Panc1 (cell line): Measurements from ENCODE around the gene GRIK5. TPM values are rescaled to one million over a fixed set of nuclear protein-coding genes. Genes with fewer than 3 reads are reported as not detected.

Experiments
- ATAC-seq: fragments of 200-7000 bp; cut with Tn5 transposase; 2 replicates; pipeline ENCODE4 v1.9.1; 2020; ENCODE audit warnings: mild to moderate bottlenecking, moderate library complexity
- BruUV-seq: library from RNA; stranded (reverse); fragments of 400-500 nt; replicated peaks from 2 replicates; lab custom pipeline; 2021; lab: Mats Ljungman, UMichigan
- CTCF ChIA-PET: fragments of 300-600 bp; sonication (Branson Sonifier 250); formaldehyde crosslinking; loops from one replicate; lab custom pipeline; 2022; ENCODE audit warnings: antibody characterized with exemption; lab: Charles Lee
- POLR2A ChIA-PET: fragments of 300-600 bp; sonication (Branson Sonifier 250); formaldehyde crosslinking; loops from one replicate; lab custom pipeline; 2022; ENCODE audit warnings: antibody characterized with exemption; lab: Charles Lee
- DNase-seq: peaks from one replicate; pipeline ENCODE4 v3.0.0-alpha.2; 2010; ENCODE audit warnings: low read depth, low spot score
- H3K27ac ChIP-seq: 2 replicates; pipeline ENCODE4 v1.5.1; 2011; ENCODE audit warnings: mild to moderate bottlenecking, low read length, inconsistent platforms
- H3K27me3 ChIP-seq: fragments of 200-500 bp; sonication (Bioruptor generic); 2 replicates; pipeline ENCODE4 v1.6.0; 2014; ENCODE audit warnings: low read length, inconsistent platforms; ENCODE audit not compliant: control insufficient read depth, insufficient read depth
- H3K36me3 ChIP-seq: fragments of 200-500 bp; sonication (Bioruptor generic); 2 replicates; pipeline ENCODE4 v1.5.1; 2014; ENCODE audit warnings: inconsistent platforms, mild to moderate bottlenecking, low read length, moderate library complexity; ENCODE audit not compliant: control insufficient read depth, insufficient read depth
- H3K4me1 ChIP-seq: 2 replicates; pipeline ENCODE4 v1.5.1; 2011; ENCODE audit warnings: inconsistent platforms, mild to moderate bottlenecking, low read length, moderate library complexity; ENCODE audit not compliant: control insufficient read depth, insufficient read depth
- H3K4me3 ChIP-seq, 2 experiments: 2 replicates each; pipeline ENCODE4 v1.5.1; 2011 to 2012; ENCODE audit warnings: low read depth in 2 of 2, low read length in 2 of 2, mild to moderate bottlenecking in 2 of 2, inconsistent platforms in 1 of 2, moderate library complexity in 1 of 2
- H3K9me3 ChIP-seq: fragments of 200-500 bp; sonication (Bioruptor generic); 2 replicates; pipeline ENCODE4 v1.5.1; 2014; ENCODE audit warnings: low read depth, mild to moderate bottlenecking, inconsistent platforms, low read length, moderate library complexity; ENCODE audit not compliant: control insufficient read depth, insufficient read depth
- POLR2AphosphoS5 ChIP-seq: IDR thresholded peaks from 2 replicates; pipeline ENCODE4 v1.6.1; 2012; ENCODE audit warnings: mild to moderate bottlenecking, low read depth, low read length, moderate library complexity
- SIN3A ChIP-seq: IDR thresholded peaks from 2 replicates; pipeline ENCODE4 v1.6.1; 2012; ENCODE audit warnings: low read depth, mild to moderate bottlenecking, low read length, moderate library complexity, borderline replicate concordance; ENCODE audit not compliant: insufficient read depth
- TCF7L2 ChIP-seq: IDR thresholded peaks from 2 replicates; pipeline ENCODE4 v1.6.1; 2011; ENCODE audit warnings: mild to moderate bottlenecking, low read depth, low read length, inconsistent platforms
- in situ Hi-C: cut with HindIII; loops from 2 replicates; pipeline ENCODE4 v1.10.0; 2016; ENCODE audit warnings: low sequenced_read_pairs, low pct_unique_long_range_greater_than_20kb
- intact Hi-C: fragments of 100-400 bp; cut with micrococcal nuclease; formaldehyde crosslinking; loops from one replicate; pipeline ENCODE4 v1.10.0; 2022; ENCODE audit not compliant: unreplicated experiment
- total RNA-seq: library from RNA; stranded (reverse); gene quantifications from one replicate; pipeline ENCODE4 v1.2.1, GENCODE V29; 2021; ENCODE audit not compliant: unreplicated experiment
- TF ChIP-seq, protein P1 (sequence below): fragments of 450-650 bp; IDR thresholded peaks from 2 replicates; pipeline ENCODE4 v1.5.1; 2017; ENCODE audit warnings: mild to moderate bottlenecking
- TF ChIP-seq, protein P2 (sequence below), 2 experiments: IDR thresholded peaks; 2 replicates each; pipeline ENCODE4 v1.6.1; 2011 to 2012; ENCODE audit warnings: low read depth in 2 of 2, control low read depth in 1 of 2, low read length in 1 of 2, mild to moderate bottlenecking in 1 of 2, moderate library complexity in 1 of 2; ENCODE audit not compliant: insufficient read depth in 1 of 2

Gene GRIK5
- total RNA-seq, 1 experiment from 2014 or later, result 0.62 TPM

- intact Hi-C loops, result no loop called here
- Histone ChIP-seq H3K9me3 (no peaks in the 10 kb centered on the region), H3K36me3 (no peaks in the 10 kb centered on the region), H3K4me3 (no peak overlapping the region), H3K4me1 (no peaks in the 10 kb centered on the region), H3K27ac (no peak overlapping the region), H3K27me3 (no peaks in the 10 kb centered on the region)
- no TSS peak for BruUV-seq
- DNase-seq (no peak), ATAC-seq (no peak)
- TF ChIP-seq, protein P1, sequence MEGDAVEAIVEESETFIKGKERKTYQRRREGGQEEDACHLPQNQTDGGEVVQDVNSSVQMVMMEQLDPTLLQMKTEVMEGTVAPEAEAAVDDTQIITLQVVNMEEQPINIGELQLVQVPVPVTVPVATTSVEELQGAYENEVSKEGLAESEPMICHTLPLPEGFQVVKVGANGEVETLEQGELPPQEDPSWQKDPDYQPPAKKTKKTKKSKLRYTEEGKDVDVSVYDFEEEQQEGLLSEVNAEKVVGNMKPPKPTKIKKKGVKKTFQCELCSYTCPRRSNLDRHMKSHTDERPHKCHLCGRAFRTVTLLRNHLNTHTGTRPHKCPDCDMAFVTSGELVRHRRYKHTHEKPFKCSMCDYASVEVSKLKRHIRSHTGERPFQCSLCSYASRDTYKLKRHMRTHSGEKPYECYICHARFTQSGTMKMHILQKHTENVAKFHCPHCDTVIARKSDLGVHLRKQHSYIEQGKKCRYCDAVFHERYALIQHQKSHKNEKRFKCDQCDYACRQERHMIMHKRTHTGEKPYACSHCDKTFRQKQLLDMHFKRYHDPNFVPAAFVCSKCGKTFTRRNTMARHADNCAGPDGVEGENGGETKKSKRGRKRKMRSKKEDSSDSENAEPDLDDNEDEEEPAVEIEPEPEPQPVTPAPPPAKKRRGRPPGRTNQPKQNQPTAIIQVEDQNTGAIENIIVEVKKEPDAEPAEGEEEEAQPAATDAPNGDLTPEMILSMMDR, result no peak
- TF ChIP-seq, protein P2, sequence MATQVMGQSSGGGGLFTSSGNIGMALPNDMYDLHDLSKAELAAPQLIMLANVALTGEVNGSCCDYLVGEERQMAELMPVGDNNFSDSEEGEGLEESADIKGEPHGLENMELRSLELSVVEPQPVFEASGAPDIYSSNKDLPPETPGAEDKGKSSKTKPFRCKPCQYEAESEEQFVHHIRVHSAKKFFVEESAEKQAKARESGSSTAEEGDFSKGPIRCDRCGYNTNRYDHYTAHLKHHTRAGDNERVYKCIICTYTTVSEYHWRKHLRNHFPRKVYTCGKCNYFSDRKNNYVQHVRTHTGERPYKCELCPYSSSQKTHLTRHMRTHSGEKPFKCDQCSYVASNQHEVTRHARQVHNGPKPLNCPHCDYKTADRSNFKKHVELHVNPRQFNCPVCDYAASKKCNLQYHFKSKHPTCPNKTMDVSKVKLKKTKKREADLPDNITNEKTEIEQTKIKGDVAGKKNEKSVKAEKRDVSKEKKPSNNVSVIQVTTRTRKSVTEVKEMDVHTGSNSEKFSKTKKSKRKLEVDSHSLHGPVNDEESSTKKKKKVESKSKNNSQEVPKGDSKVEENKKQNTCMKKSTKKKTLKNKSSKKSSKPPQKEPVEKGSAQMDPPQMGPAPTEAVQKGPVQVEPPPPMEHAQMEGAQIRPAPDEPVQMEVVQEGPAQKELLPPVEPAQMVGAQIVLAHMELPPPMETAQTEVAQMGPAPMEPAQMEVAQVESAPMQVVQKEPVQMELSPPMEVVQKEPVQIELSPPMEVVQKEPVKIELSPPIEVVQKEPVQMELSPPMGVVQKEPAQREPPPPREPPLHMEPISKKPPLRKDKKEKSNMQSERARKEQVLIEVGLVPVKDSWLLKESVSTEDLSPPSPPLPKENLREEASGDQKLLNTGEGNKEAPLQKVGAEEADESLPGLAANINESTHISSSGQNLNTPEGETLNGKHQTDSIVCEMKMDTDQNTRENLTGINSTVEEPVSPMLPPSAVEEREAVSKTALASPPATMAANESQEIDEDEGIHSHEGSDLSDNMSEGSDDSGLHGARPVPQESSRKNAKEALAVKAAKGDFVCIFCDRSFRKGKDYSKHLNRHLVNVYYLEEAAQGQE (IDR thresholded peaks at IDR 0.05; ENCODE audit: insufficient read depth in 1 of 2, low read depth in 2 of 2, low read length in 1 of 2), result no peak
- TF ChIP-seq TCF7L2 (no peak), SIN3A (no peak), POLR2AphosphoS5 (no peak)
- ChIA-PET CTCF (interaction anchor here (0.7 kb wide), 1 partner anchor 61 kb away, joined by 7 read pairs; no protein-coding TSS in a partner anchor), POLR2A (interaction anchor here (0.6 kb wide), 1 partner anchor 1355 kb away, joined by 19 read pairs; no protein-coding TSS in a partner anchor)
- in situ Hi-C loops, result no loop called here
Measured at GRCh38 chr19:42096255-42096837, 26.3 kb upstream of the GRIK5 start.

- in situ Hi-C loops (no loop called here), intact Hi-C loops (no loop called here)
- no peaks in the 10 kb centered on the region for H3K4me1 ChIP-seq
- no peaks in the 10 kb centered on the region for H3K36me3 ChIP-seq
- ATAC-seq (no peak), DNase-seq (no peak)
- H3K27me3 ChIP-seq, result no peaks in the 10 kb centered on the region
- H3K9me3 ChIP-seq, result no peaks in the 10 kb centered on the region
- ChIA-PET CTCF (interaction anchor here (0.7 kb wide), 1 partner anchor 61 kb away, joined by 7 read pairs; no protein-coding TSS in a partner anchor), POLR2A (no interaction called here)
- BruUV-seq, result no TSS peak
- TF ChIP-seq, protein P1, result no peak
- no peak for TF ChIP-seq TCF7L2
- no peak for TF ChIP-seq POLR2AphosphoS5
- TF ChIP-seq, protein P2 (IDR thresholded peaks at IDR 0.05; ENCODE audit: insufficient read depth in 1 of 2, low read depth in 2 of 2, low read length in 1 of 2), result no peak
- no peak for TF ChIP-seq SIN3A
- H3K4me3 ChIP-seq, result no peak overlapping the region
- no peak overlapping the region for H3K27ac ChIP-seq
Measured at GRCh38 chr19:42095814-42096230, 25.8 kb upstream of the GRIK5 start.
